HG03175 (cell line): ENCODE measurements around the gene UBIAD1.
A peak's percentile ranks its signal among the peaks of the same experiment; 100 is the strongest.
"Not testable (repeated sequence)": the region's sequence is repeated elsewhere in the genome, so short reads cannot be mapped to it uniquely, and the experiment has no call there.

Source experiments
- ATAC-seq: cut with Tn5 transposase; IDR thresholded peaks from one replicate; pipeline ENCODE4 v1.9.1; 2021; ENCODE audit warnings: mild to moderate bottlenecking, moderate library complexity; ENCODE audit not compliant: unreplicated experiment

UBIAD1 gene

DNA sequence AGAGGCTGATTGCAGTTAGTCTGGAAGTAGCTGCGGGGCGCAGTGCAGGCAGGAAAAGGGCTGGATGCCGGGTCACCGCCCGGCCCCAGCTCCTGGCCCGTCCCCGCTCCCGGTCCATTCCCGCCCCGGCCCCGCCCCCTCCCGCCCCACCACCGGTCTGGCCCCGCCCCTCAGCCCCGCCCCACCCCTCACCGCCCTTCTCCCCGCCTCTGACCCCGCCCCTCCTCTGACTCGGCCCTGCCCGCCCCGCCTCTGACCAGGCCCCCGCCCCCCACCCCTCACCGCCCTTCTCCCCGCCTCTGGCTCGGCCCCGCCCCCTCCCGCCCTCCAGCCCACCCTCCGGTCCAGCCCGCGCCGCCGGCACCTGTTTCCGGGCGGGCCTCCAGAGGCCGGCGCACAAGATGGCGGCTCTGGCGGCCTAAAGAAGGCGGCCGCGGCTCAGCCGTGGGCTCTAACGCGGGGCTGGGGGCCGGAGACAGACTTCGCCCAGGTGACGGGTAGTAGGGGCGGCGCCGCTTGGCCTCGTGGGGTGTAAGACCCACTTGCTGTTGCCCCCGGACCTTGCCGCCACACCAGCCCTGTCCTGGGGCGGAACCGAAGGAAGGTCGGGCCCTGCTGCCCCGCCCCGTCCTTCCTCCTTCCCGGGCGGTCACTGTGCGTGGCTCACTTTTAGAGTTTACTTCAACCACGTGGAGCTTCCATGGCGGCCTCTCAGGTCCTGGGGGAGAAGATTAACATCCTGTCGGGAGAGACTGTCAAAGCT lies at the start of gene UBIAD1:
UBIAD1 (plus strand) TSS at position 367 of the 763 bp plus-strand sequence; CDS start at position 701, 334 bp downstream.
- ATAC-seq, result peak; percentile 82

GRCh38 chr1:11227106-11228077 lies 45.6 kb upstream of the UBIAD1 start:
- ATAC-seq, result peak; percentile 58

GRCh38 chr1:11229203-11229602 lies 43.8 kb upstream of the UBIAD1 start:
- no peak for ATAC-seq

DNA sequence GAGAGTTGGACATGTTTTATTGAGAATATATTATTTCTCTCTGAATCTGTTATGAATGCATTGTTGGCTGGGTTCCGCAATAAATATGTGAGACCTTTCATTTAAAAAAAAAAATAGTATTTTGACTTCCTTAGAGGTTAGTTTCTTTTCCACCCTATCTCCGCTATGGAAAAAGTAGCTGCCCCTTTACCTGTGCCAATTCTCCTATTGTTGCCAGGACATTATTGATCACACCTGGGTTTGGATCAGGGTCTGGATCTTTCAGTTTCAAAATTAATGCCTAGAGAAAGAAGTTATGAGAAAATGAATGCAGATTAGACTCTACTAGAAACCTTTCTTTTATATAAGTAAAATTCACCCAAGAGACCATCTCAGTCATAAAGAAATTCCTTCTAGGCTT lies 39.8 kb upstream of the UBIAD1 start:
- ATAC-seq, result no peak

- ATAC-seq, result no peak
These were observed 35.6 kb upstream of the UBIAD1 start for GRCh38 chr1:11237356-11237755.

GRCh38 chr1:11238311-11238710 lies 34.7 kb upstream of the UBIAD1 start:
- no peak for ATAC-seq

DNA sequence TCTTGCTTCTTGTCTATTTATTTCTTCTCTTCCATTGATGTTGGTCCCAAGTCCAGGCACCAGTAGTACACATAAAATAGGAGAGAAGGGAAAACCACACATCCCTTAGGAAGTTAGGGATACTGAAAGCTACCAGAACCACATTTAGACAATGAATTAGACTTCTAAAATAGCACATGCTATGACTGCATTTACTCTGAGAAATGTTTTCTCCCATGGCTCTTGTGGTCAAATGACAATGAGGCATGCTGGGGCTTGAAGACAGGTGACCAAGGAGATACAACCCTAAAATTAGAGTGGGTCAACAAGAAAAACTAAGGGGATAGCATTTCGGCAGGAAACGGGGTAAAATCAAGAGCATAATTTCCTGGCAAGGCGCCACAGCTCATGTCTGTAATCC lies 27.8 kb upstream of the UBIAD1 start:
- no peak for ATAC-seq

- ATAC-seq, result no peak
These were observed 26.9 kb upstream of the UBIAD1 start for GRCh38 chr1:11245904-11246719.

DNA sequence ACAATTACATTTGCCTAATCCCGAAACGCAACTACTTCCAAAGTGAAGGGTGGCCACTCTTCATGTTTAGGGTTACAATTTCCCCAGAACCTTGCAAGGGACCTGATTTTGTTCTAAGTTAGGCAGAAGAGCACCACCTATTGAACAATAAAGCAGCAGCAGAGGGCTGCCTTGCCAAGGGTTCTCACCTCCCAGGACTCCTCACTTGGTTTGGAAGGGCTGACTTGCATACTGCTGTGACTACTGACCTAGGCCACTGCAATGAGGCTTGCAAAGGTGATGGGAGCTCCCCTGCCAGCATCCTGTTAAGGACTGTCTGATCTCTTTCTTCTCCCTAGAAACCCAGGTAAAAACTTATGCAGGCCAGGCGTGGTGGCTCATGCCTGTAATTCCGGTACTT lies 24.8 kb upstream of the UBIAD1 start:
- no peak for ATAC-seq

DNA sequence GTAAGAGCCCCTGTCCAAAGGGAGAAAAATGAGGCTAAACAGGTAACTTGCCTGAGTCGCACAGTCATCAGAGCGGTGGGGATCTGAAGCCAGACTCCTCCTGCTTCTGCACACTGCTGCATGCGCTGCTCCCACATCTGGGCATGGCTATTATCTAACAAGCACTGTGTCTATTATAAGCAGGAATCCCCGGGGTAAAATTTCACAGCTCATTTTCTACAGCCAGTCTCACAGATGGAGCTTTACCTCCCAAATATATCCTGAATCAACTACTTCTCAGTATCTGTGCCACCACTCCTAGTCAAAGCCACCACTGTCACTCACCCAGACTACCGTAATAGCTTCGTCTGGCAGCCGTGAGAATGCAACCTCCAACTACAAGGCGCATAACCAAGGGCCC lies 20.5 kb upstream of the UBIAD1 start:
- ATAC-seq, result no peak

- no peak for ATAC-seq
These were observed 19.8 kb upstream of the UBIAD1 start for GRCh38 chr1:11253226-11253625.

DNA sequence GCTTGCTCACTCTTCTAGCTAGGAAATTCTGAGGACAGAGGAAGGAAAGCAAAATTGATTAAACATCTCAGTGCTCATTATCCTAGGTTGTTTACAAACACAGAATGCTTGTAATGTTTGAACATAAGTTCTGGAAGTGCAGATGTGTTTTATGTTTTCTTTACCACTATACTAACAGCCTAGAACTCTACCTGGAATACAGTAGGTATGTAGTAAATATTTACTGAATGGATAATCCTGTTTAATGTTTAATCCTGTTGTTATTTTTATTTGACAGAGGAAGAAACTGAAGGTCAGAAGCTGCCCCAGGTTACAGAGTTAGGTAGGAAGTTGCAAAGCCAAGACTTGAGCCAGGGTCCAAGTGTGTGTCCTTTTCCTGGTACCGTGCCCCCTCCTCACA lies 16.7 kb upstream of the UBIAD1 start:
- no peak for ATAC-seq

DNA sequence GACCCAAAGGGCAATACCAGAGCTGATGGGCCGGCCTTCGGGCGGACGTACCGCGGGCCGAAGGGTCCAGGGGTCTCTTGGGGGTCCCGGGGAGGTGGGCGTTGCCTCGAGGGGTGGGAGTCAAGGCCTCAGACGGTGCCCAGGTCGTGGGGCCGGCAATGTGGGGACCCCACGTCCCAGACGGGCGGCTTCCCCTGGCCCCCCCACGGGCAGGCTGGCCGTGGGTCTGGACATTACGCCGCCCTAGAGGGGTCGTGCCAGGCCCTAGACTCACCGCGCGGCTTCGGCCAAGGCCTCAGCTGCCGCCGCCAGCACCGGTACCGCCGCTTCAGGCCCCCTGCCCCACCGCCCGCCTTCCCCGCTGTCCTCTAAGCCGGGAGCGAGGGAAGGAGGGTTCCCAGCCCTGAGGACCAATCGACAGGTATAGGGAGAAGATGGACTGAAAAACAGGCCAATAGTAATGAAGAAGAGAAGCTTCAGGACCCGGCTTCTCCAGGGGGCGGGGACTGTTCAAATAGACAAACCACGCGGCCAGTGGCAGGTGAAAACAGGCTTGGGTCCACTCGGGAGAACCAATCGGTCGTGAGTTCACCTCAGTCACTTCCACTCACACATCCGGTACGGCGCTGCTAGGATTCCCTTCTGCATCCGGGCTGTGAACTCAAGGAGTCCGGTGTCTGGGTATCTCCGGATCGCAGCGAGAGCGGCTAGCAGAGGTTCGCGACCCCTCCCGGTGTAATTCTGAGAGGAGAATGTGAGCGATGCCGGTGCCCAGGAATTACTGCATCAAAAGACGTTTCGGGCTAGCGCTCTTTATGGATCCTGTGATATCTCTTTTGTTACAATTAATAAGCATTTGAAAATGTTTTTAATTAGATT lies 10.6 kb upstream of the UBIAD1 start, which contains the start of gene MTOR:
MTOR (minus strand) TSS at position 381 of the 879 bp plus-strand sequence. CDS start 3,142 bp downstream, outside the sequence.
- ATAC-seq, result peak; percentile 98

DNA sequence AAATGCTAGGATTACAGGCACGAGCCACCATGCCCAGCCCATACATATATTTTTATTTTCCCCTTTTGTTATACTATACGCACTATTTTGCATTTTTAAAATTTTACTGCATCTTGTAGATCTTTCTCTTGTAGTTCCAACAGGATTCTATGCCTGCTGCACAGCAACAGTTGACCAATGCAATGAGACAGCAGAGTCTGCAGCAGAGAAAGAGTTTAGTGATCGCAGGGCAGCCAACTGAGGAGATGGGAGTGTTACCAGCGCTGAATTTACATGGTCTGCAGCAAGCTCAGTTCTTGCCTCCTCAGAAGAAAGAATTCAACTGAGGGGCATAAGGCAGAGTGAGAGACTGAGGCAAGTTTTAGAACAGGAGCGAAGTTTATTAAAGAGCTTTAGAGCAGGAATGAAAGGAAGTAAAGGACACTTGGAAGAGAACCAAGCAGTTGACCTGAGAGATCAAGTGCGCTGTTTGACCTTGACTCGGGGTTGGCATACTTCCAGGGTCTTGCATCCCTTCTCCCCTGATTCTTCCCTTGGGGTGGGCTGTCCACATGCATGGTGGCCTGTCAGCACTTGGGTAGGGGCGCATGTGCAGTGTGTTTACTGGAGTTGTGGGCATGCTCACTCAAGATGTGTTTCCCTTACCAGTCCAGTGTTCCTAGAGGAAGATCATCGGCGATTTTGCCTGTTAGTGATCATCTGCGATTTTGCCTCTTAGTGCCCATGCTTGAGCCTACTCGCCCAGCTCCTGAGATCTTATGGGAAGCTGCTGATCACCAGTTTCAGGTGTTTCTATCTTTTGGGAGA lies 6.5 kb upstream of the UBIAD1 start:
- ATAC-seq, result no peak

GRCh38 chr1:11267350-11268337 lies 5.4 kb upstream of the UBIAD1 start:
- ATAC-seq, result not testable (repeated sequence)

DNA sequence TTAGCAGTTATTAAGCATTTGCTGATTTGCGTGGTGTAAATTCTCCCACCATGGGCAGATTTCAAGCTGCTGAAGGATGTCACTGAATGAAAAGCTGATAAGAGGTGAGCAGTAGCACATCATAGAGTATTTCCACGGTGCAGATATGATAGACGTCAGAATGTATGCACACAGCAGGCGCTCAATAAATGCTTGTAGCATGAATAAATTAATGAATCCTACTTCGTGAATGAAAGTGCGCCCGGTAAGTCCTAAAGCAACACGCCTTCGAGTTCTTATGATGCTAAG lies 510 bp upstream of the UBIAD1 start:
- no peak for ATAC-seq

GRCh38 chr1:11273595-11274234 lies 717 bp downstream of the UBIAD1 start:
- ATAC-seq, result peak; percentile 48

DNA sequence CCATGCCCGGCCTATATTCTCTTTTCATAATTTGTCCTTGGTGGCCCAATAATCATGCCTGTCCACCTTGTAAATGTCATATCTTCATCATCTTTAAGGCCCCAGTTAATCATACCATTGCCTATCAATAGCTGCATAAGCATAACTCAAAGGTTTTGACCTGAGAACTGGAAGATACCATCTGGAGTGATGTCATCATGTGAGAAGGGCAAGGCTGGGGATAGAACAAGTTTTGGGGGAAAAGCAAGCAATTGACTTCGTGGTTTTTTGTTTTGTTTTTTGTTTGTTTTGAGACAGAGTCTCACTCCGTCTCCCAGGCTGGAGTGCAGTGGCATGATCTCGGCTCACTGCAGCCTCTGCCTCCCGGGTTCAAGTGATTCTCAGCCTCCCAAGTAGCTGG lies 6.2 kb downstream of the UBIAD1 start:
- ATAC-seq, result no peak
